Stimulated activated CD4-positive, alpha-beta T cell treated with anti-CD3 and anti-CD28 coated beads, Interleukin-15, amount 100 ng/mL, for 1 hour (primary cell): Measurements from ENCODE around the gene RHCE.
"Not testable (repeated sequence)": the region's sequence is repeated elsewhere in the genome, so short reads cannot be mapped to it uniquely, and the experiment has no call there.

ENCODE experiments used
- DNase-seq, 2 donors: peaks; one replicate each; pipeline ENCODE4 v3.0.0-alpha.2; 2020; ENCODE audit warnings: low read depth in 1 of 2, low spot score in 1 of 2

RHCE gene

GRCh38 chr1:25420715-25421114, at the start of gene RHCE:
TSS of gene RHCE (minus strand) at chr1:25420825. CDS start at chr1:25420786, 39 bp downstream.
- DNase-seq = not testable (repeated sequence)

GRCh38 chr1:25469177-25469576, 48.6 kb upstream of the RHCE start:
- DNase-seq = no peak

- DNase-seq = no peak
Observed at GRCh38 chr1:25468033-25468432, 47.4 kb upstream of the RHCE start.

GRCh38 chr1:25467616-25468015, 47.0 kb upstream of the RHCE start:
- no peak for DNase-seq

- DNase-seq = no peak
Observed at GRCh38 chr1:25467193-25467592, 46.6 kb upstream of the RHCE start.

- no peak for DNase-seq
Observed at GRCh38 chr1:25462732-25463131, 42.1 kb upstream of the RHCE start.

- no peak for DNase-seq
Observed at GRCh38 chr1:25461849-25462248, 41.2 kb upstream of the RHCE start.

GRCh38 chr1:25460816-25461215, 40.2 kb upstream of the RHCE start:
- DNase-seq = not testable (repeated sequence)

- no peak for DNase-seq
Observed at GRCh38 chr1:25460020-25460419, 39.4 kb upstream of the RHCE start.

- no peak for DNase-seq
Observed at GRCh38 chr1:25458541-25459298, 38.1 kb upstream of the RHCE start.

GRCh38 chr1:25456502-25456901, 35.9 kb upstream of the RHCE start:
- no peak for DNase-seq

GRCh38 chr1:25451908-25452307, 31.3 kb upstream of the RHCE start:
- DNase-seq = no peak

GRCh38 chr1:25450891-25451290, 30.3 kb upstream of the RHCE start:
- no peak for DNase-seq

GRCh38 chr1:25447547-25447946, 26.9 kb upstream of the RHCE start:
- DNase-seq = no peak

GRCh38 chr1:25445993-25446538, 25.4 kb upstream of the RHCE start:
- DNase-seq = no peak

GRCh38 chr1:25444604-25445003, 24.0 kb upstream of the RHCE start:
- DNase-seq = not testable (repeated sequence)

- no peak for DNase-seq
Observed at GRCh38 chr1:25443030-25443699, 22.5 kb upstream of the RHCE start.

- DNase-seq = no peak
Observed at GRCh38 chr1:25442178-25442577, 21.6 kb upstream of the RHCE start.

GRCh38 chr1:25439287-25439686, 18.7 kb upstream of the RHCE start:
- DNase-seq = no peak

GRCh38 chr1:25437672-25438071, 17.0 kb upstream of the RHCE start:
- no peak for DNase-seq

- no peak for DNase-seq
Observed at GRCh38 chr1:25435397-25436108, 14.9 kb upstream of the RHCE start.
